Activated T-helper 17 cell treated with anti-CD3 and anti-CD28 coated beads, Interleukin-2, amount 50 U/mL, for 72 hours (primary cell): ENCODE measurements around the gene GOLT1A. TPM values are rescaled to one million over a fixed set of nuclear protein-coding genes. Genes with fewer than 3 reads are reported as not detected.

ENCODE experiments used
- ATAC-seq: fragments of 150-1000 bp; cut with Tn5 transposase; replicated peaks from 2 replicates; pipeline ENCODE4 v1.10.0; 2021; ENCODE audit warnings: mild to moderate bottlenecking, moderate library complexity
- H3K27ac Mint-ChIP-seq: one replicate; pipeline ENCODE4 v1.8.0; 2022; ENCODE audit warnings: mixed read lengths
- H3K27me3 Mint-ChIP-seq: one replicate; pipeline ENCODE4 v1.8.0; 2022; ENCODE audit warnings: mixed read lengths
- H3K36me3 Mint-ChIP-seq: one replicate; pipeline ENCODE4 v1.8.0; 2022; ENCODE audit warnings: low read depth, mild to moderate bottlenecking, mixed read lengths
- H3K4me1 Mint-ChIP-seq: one replicate; pipeline ENCODE4 v1.8.0; 2022; ENCODE audit warnings: mixed read lengths
- H3K4me3 Mint-ChIP-seq: one replicate; pipeline ENCODE4 v1.8.0; 2022; ENCODE audit warnings: mild to moderate bottlenecking, mixed read lengths
- H3K9me3 Mint-ChIP-seq: one replicate; pipeline ENCODE4 v1.8.0; 2022; ENCODE audit warnings: mixed read lengths
- total RNA-seq, 2 donors: library from RNA; stranded (reverse); gene quantifications; one replicate each; pipeline ENCODE4 v1.2.3, GENCODE V29; 2022

The GOLT1A gene
- total RNA-seq, 2 donors from 2014 or later: 0.48 TPM; not detected in 1

GRCh38 chr1:204152310-204153044 is 61.3 kb downstream of the GOLT1A start:
- no peaks in the 10 kb centered on the region for H3K9me3 Mint-ChIP-seq
- ATAC-seq: no peak
- peak overlapping the region; percentile 52 for H3K4me3 Mint-ChIP-seq
- no peak overlapping the region for H3K27ac Mint-ChIP-seq
- no peaks in the 10 kb centered on the region for H3K4me1 Mint-ChIP-seq
- no peaks in the 10 kb centered on the region for H3K36me3 Mint-ChIP-seq
- no peaks in the 10 kb centered on the region for H3K27me3 Mint-ChIP-seq

GRCh38 chr1:204151552-204152309 is 62.1 kb downstream of the GOLT1A start, which contains the start of gene ETNK2:
ETNK2 (minus strand) TSS chr1:204152044; CDS start chr1:204151852, 192 bp downstream.
- Mint-ChIP-seq H3K27me3 (no peaks in the 10 kb centered on the region), H3K4me1 (no peaks in the 10 kb centered on the region), H3K36me3 (no peaks in the 10 kb centered on the region), H3K9me3 (no peaks in the 10 kb centered on the region), H3K27ac (no peak within 1 kb of the TSS), H3K4me3 (peak within 1 kb of the TSS; percentile 54)
- peak; percentile 64 for ATAC-seq

- peak; percentile 10 for ATAC-seq
- Mint-ChIP-seq H3K9me3 (no peaks in the 10 kb centered on the region), H3K27me3 (no peaks in the 10 kb centered on the region), H3K36me3 (no peaks in the 10 kb centered on the region), H3K4me1 (no peaks in the 10 kb centered on the region), H3K4me3 (peak overlapping the region; percentile 54), H3K27ac (no peak overlapping the region)
Measured at GRCh38 chr1:204150702-204151551, 62.9 kb downstream of the GOLT1A start.

DNA sequence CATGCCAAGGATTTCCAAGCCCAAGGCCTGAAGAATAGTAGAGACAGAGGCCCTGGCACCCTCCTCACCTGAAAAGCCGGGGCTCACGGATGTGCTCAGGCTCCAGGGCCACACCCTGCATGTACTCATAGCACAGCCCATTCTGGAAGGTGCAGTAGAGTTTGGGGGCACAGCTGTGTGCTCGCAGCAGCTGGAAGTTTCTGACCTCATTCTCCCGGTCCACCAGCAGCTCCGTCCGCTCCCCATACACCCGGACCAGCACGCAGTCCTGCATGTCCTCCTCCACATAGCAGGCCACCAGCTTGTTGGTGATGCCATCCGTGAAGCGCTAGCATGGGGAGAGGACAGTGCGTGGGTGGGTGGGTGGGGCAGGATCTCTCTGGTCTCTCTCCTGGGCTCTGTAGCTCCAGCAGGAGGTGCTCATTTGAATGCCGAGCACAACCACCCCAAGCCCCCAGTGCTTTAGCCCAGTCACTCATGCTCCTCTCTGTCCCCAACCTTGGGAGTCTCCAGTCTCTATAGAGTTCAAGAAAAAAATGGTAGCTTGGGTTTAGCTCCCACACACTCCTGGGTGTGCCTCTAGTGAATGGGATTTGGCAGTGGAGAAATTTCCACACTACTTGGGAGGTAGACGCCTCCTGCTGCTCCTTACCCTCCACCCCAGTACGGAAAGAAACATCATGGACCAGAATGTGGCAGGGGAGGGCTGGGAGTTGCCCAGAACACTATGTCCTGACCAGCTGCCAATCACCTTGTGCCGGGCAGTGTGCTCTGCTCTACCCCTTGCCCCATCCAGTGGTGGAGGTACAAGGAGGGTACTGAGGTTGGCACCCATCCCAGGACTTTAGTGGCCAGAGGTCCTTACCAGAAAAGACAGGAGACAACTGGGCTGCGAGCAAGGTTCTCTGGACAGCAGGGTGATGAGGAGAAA is 63.9 kb downstream of the GOLT1A start:
- H3K4me3 Mint-ChIP-seq: peak overlapping the region; percentile 54
- ATAC-seq: no peak

GRCh38 chr1:204149107-204149506 is 64.7 kb downstream of the GOLT1A start:
- Mint-ChIP-seq H3K27ac (no peak overlapping the region), H3K36me3 (no peaks in the 10 kb centered on the region), H3K9me3 (no peaks in the 10 kb centered on the region), H3K27me3 (no peaks in the 10 kb centered on the region), H3K4me1 (no peaks in the 10 kb centered on the region), H3K4me3 (no peak overlapping the region)
- ATAC-seq: no peak

More for the DNA sequence above, 63.9 kb downstream of the GOLT1A start:
- no peaks in the 10 kb centered on the region for H3K4me1 Mint-ChIP-seq
- H3K27me3 Mint-ChIP-seq: no peaks in the 10 kb centered on the region
- H3K9me3 Mint-ChIP-seq: no peaks in the 10 kb centered on the region
- no peaks in the 10 kb centered on the region for H3K36me3 Mint-ChIP-seq
- no peak overlapping the region for H3K27ac Mint-ChIP-seq

Other genes starting within 250 kb of the GOLT1A start
- 1 to 10 TPM in 1 of 2 donors, under 1 TPM in 1; 0.35 to 4.1 TPM for gene SOX13, start 140.9 kb downstream of the GOLT1A start, total RNA-seq
- under 1 TPM; 0.35 to 0.42 TPM for gene ETNK2, start 61.9 kb downstream of the GOLT1A start, total RNA-seq
- gene REN, start 47.7 kb downstream of the GOLT1A start, total RNA-seq: not detected
- not detected for gene KISS1, start 17.5 kb downstream of the GOLT1A start, total RNA-seq
- gene PLEKHA6, start 145.9 kb upstream of the GOLT1A start, total RNA-seq: 1 to 10 TPM in 1 of 2 donors, under 1 TPM in 1; 0.37 to 1.3 TPM
- gene PPP1R15B, start 197.8 kb upstream of the GOLT1A start, total RNA-seq: 10 to 100 TPM; 63.9 to 71.6 TPM